Sciatic nerve (tissue), 2 donors: ENCODE data around the gene NEMP2. TPM values are rescaled to one million over a fixed set of nuclear protein-coding genes. Genes with fewer than 3 reads are reported as not detected.

Experiments used
- ATAC-seq: fragments of 200-7000 bp; cut with Tn5 transposase; one replicate; pipeline ENCODE4 v1.9.1; 2020; ENCODE audit warnings: mild to moderate bottlenecking, moderate library complexity
- DNase-seq: peaks from one replicate; pipeline ENCODE4 v3.0.0-alpha.2; 2020; ENCODE audit warnings: low spot score
- intact Hi-C: fragments of 100-400 bp; cut with DNase I; formaldehyde crosslinking; loops from one replicate; pipeline ENCODE4 v1.14.2; 2022
- total RNA-seq: library from RNA; stranded (reverse); fragmentation: NEBNext Ultra II Directional; extraction: Animal tissue kit (Norgen Biotek cat#: 25700); gene quantifications from one replicate; pipeline ENCODE4 v1.2.1, GENCODE V29; 2021
- donor health status: DM: no; HTN: no; CAD: no.
- donor health status: DM: no; HTN: no; CAD: no.

Gene NEMP2
- total RNA-seq, 1 donor from 2014 or later: 5.6 TPM

- no peak for DNase-seq
- no peak for ATAC-seq
- intact Hi-C loops: no loop called here
Measured at GRCh38 chr2:190562121-190562520, 27.6 kb upstream of the NEMP2 start.

DNA sequence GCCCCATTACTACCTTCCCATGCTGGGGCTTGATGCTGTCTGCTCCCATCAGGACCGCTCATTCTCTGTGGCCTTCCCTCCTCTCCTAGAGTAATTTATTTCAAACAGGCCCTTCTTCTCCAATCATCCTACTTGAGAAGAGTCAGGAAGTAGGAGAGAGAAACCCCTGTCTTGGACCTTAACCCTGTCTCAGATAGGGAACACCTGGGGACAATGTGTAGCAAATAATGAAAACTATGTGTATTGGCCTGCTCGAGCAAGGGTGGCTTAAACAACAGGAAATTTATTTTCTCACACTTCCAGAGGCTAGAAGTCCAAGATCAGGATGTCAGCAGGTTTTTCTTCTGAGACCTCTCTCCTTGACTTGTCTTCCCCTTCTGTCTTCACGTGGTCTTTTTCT is 26.6 kb upstream of the NEMP2 start:
- intact Hi-C loops: no loop called here
- DNase-seq (no peak), ATAC-seq (no peak)

DNA sequence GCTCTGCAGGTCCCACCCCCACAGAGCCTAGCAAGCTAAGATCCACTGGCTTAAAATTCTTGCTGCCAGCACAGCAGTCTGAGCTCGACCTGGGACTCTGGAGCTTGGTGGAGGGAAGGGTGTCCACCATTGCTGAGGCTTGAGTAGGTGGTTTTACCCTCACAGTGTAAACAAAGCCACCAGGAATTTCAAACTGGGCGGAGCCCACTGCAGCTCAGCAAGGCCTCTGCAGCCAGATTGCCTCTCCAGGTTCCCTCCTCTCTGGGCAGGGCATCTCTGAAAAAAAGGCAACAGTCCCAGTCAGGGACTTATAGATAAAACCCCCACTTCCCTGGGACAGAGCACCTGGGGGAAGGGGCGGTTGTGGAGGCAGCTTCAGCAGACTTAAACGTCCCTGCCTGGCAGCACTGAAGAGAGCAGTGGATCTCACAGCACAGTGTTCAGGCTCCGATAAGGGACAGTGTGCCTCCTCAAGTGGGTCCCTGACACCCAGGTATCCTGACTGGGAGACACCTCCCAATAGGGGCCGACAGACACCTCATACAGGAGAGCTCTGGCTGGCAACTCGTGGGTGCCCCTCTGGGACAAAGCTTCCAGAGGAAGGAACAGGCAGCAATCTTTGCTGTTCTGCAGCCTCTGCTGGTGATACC is 20.0 kb upstream of the NEMP2 start:
- no peak for ATAC-seq

GRCh38 chr2:190553254-190553653 is 18.7 kb upstream of the NEMP2 start:
- ATAC-seq (no peak), DNase-seq (no peak)
- intact Hi-C loops: no loop called here

More for the DNA sequence above, 20.0 kb upstream of the NEMP2 start:
- intact Hi-C loops: no loop called here
- no peak for DNase-seq

DNA sequence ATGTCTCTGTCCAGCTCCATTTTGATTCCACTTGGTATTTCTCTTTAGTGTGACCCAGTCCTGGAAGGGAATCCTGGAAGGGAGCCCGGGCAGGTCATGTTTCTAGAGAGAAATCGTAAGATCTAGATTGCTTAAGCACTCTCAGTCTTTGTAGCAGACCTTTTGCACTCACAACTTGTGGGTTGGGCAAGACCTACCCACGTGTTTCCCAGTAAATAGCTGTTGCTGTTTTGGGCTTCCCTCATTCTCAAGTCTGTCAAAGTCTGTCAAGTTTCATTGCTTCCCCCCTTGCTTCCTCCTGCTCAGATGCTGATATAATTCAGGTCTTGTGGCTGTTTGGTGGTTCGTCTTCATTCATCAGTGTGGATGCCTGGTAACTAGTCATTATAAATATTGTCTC is 17.4 kb upstream of the NEMP2 start:
- DNase-seq (no peak), ATAC-seq (no peak)
- intact Hi-C loops: no loop called here

DNA sequence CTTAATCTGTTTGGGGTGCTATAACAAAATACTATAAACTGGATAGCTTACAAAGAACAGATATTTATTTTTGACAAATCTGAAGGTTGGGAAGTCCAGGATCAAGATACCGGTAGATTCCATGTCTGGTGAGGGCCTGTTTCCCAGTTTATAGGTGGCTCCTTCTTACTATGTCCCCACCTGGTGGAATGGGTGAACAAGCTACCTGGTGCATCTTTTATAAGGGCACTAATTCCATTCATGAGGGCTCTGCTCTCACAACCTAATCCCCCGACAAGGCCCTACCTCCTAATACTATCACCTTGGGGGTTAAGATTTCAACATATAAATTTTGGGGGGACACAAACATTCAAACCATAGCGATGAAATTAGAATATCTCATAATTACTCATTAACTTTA is 15.6 kb upstream of the NEMP2 start:
- intact Hi-C loops: no loop called here
- no peak for DNase-seq
- ATAC-seq: no peak

DNA sequence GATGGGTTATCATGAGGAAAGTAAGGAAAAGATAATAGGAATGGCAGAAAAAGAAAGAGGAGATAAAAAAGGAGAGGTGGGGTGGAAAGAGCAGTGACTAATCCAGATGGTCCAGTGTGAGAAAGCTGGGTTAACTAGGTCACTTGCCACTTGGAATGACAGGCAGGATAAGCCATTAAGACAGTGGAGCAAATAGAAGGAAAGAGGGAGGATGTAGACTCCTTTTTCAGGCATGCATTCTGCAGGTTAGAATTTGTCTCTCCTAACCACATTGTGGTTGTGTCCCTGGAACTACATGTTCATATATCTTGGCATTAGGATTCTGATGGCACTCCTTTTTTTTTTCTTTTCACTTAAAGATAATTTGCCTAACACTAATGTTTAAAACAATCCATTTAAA is 13.4 kb upstream of the NEMP2 start:
- DNase-seq: no peak
- intact Hi-C loops: no loop called here
- ATAC-seq: no peak

DNA sequence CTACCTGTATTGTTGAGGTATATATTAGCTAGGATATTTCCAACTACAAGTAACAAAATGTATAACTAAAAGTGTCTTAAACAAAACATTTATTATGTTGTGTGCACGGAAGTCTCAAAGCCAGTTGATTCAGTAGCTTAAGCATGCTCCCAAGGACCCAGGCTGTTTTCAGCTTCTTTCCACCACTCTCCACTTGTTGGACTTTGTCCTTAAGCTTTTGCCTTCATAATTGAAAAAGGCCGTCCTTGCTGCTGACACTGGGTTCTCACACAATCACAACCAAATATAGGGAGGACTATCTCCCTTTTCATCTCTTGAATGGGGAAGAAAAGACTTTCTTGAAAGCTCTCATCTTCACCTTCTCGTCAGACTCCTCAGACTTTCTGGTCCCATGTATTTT is 12.2 kb upstream of the NEMP2 start:
- ATAC-seq: no peak
- no peak for DNase-seq
- intact Hi-C loops: no loop called here

DNA sequence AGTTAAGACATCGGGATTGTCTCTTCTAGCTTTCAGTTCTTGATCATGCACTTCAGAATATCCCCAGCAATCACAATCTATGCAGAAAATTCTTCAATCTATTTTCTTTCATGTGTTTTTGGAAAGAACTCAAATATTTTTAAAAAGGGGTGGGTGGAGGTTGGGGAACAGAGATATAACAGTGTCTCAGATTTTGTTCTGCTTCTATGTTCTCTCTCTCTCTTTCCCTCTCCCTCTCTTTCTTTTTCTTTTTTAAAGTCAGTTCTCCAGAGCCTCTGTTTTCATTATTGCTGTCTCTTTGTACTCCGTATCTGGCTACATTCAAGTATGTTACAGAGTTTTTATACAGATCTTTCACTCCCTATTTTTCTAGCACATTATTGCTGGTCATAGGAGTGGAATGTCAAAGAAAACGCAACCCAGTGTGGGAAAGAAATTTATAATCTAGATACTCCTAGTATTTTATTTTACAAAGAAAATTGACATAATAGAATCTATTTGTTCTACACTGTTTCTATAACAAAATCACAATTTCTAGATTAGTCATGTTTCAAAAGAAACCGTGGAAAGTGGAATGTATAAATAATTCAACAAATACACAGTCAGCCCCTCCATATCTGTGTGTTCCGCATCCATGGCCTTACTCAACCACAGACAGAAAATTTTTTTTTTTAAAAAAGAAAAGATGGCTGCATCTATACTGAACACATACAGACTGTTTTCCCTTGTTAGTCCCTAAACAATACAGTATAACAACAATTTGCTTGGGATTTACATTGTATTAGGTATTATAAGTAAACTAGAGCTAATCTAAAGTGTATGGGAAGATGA is 11.2 kb upstream of the NEMP2 start:
- DNase-seq (no peak), ATAC-seq (peak; percentile 28)
- intact Hi-C loops: no loop called here

GRCh38 chr2:190545093-190545492 is 10.6 kb upstream of the NEMP2 start:
- intact Hi-C loops: no loop called here
- peak; percentile 39 for ATAC-seq
- DNase-seq: no peak

DNA sequence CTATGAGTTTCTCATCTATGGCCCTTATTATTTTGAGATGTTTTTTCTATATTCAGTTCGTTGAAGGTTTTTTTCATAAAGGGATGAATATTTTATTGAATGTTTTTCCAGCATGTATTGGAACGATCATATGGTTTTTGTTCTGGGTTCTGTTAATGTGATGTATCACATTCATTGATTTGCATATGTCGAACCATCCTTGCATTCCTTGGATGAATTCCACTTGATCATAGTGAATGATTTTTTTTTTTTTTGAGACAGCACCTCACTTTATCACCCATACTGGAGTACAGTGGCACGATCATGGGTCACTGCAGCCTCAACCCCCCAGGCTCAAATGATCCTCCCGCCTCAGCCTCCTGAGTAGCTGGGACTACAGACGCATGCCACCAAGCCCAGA is 5.5 kb upstream of the NEMP2 start:
- ATAC-seq (no peak), DNase-seq (no peak)
- intact Hi-C loops: no loop called here

DNA sequence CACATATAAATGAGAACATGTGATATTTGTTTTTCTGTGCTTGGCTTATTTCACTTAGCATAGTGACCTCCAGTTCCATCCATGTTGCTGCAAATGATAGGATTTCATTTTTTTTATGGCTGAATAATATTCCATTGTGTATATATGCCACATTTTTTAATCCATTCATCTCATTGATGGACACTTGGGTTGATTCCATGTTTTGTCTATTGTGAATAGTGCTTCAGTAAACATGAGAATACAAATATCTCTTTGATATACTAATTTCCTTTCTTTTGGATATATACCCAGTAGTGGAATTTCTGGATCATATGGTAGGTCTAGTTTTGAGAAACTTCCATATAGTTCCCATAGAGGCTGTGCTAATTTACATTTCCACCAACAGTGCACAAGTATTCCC is 3.7 kb upstream of the NEMP2 start:
- DNase-seq: no peak
- intact Hi-C loops: loop anchor here (10.0 kb wide), 1 partner anchor 117 kb away; no protein-coding TSS in a partner anchor
- no peak for ATAC-seq

GRCh38 chr2:190537765-190538164 is 3.2 kb upstream of the NEMP2 start:
- intact Hi-C loops: loop anchor here (10.0 kb wide), 1 partner anchor 117 kb away; no protein-coding TSS in a partner anchor
- ATAC-seq (no peak), DNase-seq (no peak)

- DNase-seq (no peak), ATAC-seq (no peak)
- intact Hi-C loops: loop anchor here (10.0 kb wide), 1 partner anchor 119 kb away; no protein-coding TSS in a partner anchor
Measured at GRCh38 chr2:190535586-190535985, 1.1 kb upstream of the NEMP2 start.

DNA sequence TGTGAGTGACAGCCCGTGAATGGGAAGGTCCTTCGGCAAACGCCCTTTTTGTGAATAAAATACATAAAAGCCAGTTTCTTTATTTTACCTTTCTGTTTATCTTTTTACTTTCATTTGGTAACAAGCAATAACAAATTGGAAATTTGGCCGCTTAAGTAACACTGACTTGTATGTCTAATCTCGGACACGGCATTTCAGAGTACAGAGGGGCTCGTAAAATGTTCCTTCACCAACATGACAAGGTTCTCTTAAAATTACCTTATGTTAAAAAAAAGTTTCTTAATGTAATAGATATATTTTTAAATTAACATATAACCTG is 558 bp upstream of the NEMP2 start:
- ATAC-seq: no peak

DNA sequence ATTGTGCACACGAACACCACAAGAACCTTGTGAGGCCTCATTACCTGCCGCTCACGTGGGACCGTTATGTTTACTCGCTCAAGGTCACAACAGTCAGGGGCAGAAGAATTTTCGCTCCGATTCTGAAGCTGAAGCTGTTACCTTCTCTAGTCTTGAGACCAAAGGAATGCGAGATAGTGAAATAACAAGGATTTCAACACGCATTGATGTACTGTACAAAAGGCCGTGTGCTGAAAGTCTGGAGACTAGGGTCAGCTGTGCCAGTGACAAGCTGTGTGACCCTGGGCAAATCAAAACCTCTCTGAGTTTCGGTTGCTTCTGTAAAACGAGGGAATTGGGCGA is 583 bp downstream of the NEMP2 start:
- intact Hi-C loops: loop anchor here (10.0 kb wide), 1 partner anchor 121 kb away; no protein-coding TSS in a partner anchor
- peak; percentile 31 for ATAC-seq
- DNase-seq: no peak

More for the DNA sequence above, 558 bp upstream of the NEMP2 start:
- DNase-seq: no peak
- intact Hi-C loops: loop anchor here (10.0 kb wide), 1 partner anchor 120 kb away; no protein-coding TSS in a partner anchor

DNA sequence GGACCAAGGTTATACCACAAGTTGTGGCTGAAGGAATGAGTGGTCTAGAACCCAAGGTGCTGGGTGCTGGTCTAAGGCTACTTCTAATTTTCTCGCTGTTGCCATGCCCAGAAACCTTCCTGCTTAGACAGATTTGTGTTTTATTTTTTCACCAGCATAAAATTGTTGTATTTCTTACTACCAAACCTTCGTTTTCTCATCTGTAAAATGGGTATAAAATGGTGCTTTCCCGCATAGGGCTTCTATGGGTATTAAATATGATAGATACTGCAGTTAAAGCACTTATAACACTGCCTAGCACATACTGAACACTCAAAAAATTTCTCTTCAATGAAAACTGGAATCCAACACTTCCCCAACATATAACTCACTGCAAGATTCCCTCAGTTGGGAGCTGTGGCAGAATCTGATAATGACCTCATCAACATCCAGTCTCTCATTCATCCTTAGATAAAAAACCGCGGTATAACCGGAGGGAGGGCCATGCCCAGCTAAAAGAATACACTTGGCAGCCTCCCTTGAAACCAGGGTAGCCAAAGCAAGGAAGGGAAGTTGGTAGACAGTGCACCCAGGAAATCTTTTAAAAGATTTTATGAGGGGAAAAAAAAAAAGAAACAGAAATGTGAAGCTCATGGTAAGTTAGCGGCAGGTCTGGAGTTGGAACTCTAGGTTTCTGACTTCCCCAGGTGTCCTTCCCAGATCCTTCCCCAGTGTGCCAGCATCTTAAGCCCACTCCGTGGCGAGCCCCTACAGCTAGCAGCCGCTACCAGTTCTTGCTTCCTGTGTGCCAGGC is 1.2 kb downstream of the NEMP2 start:
- intact Hi-C loops: loop anchor here (10.0 kb wide), 1 partner anchor 121 kb away; no protein-coding TSS in a partner anchor
- no peak for DNase-seq
- peak; percentile 2 for ATAC-seq

GRCh38 chr2:190532581-190532980 is 1.9 kb downstream of the NEMP2 start:
- intact Hi-C loops: loop anchor here (10.0 kb wide), 1 partner anchor 122 kb away; no protein-coding TSS in a partner anchor
- no peak for ATAC-seq
- DNase-seq: no peak

GRCh38 chr2:190530248-190530900 is 4.1 kb downstream of the NEMP2 start:
- ATAC-seq (peak; percentile 64), DNase-seq (no peak)
- intact Hi-C loops: loop anchor here (10.0 kb wide), 1 partner anchor 124 kb away; no protein-coding TSS in a partner anchor
